HCT116 (cell line): ENCODE measurements around the gene ZSWIM5.
"Not testable (repeated sequence)": the region's sequence is repeated elsewhere in the genome, so short reads cannot be mapped to it uniquely, and the experiment has no call there.

ENCODE experiments used
- EGR1 ChIP-seq: IDR thresholded peaks from 2 replicates; pipeline ENCODE4 v1.6.1; 2012; ENCODE audit warnings: low read depth
- EZH2 ChIP-seq: fragments of 200-600 bp; sonication (generic); IDR thresholded peaks from 2 replicates; pipeline ENCODE4 v1.6.1; 2017; ENCODE audit warnings: antibody characterized with exemption, mixed run types
- FOSL1 ChIP-seq: IDR thresholded peaks from 2 replicates; pipeline ENCODE4 v1.6.1; 2012; ENCODE audit warnings: low read depth
- POLR2A ChIP-seq: IDR thresholded peaks from 2 replicates; pipeline ENCODE4 v1.7.0; 2011; ENCODE audit warnings: borderline replicate concordance; ENCODE audit not compliant: insufficient read depth, insufficient read length; ENCODE audit errors: extremely low read depth
- POLR2AphosphoS5 ChIP-seq: IDR thresholded peaks from 2 replicates; pipeline ENCODE4 v1.6.1; 2011; ENCODE audit warnings: mild to moderate bottlenecking, low read depth, low read length, moderate library complexity
- YY1 ChIP-seq: IDR thresholded peaks from 2 replicates; pipeline ENCODE4 v1.6.1; 2011; ENCODE audit warnings: low read length, low read depth, moderate library complexity, mild to moderate bottlenecking; ENCODE audit not compliant: insufficient replicate concordance; ENCODE audit errors: extremely low read depth
- ZNF274 ChIP-seq: fragments of 200-500 bp; sonication (Bioruptor generic); IDR thresholded peaks from 2 replicates; pipeline ENCODE4 v1.6.1; 2014; ENCODE audit warnings: mild to moderate bottlenecking, low read depth, low read length, inconsistent platforms
- TF ChIP-seq, protein P1 (sequence below), 3 experiments: fragments of 200-600 bp in 1 of 3; sonication (generic) in 1 of 3; IDR thresholded peaks in 2 of 3; conservative IDR thresholded peaks in 1 of 3; 2 replicates each; pipeline ENCODE4 v1.5.1; 2012 to 2017; ENCODE audit warnings: low read depth in 2 of 3, low read length in 2 of 3, antibody characterized with exemption in 1 of 3, borderline replicate concordance in 1 of 3, control low read depth in 1 of 3, mild to moderate bottlenecking in 1 of 3, mixed read lengths in 1 of 3, mixed run types in 1 of 3, moderate library complexity in 1 of 3; ENCODE audit not compliant: insufficient read depth in 1 of 3
- TF ChIP-seq, protein P2 (sequence below): IDR thresholded peaks from 2 replicates; pipeline ENCODE4 v1.6.1; 2012; ENCODE audit warnings: low read depth
- TF ChIP-seq, protein P3 (sequence below): IDR thresholded peaks from 2 replicates; pipeline ENCODE4 v1.6.1; 2012

DNA sequence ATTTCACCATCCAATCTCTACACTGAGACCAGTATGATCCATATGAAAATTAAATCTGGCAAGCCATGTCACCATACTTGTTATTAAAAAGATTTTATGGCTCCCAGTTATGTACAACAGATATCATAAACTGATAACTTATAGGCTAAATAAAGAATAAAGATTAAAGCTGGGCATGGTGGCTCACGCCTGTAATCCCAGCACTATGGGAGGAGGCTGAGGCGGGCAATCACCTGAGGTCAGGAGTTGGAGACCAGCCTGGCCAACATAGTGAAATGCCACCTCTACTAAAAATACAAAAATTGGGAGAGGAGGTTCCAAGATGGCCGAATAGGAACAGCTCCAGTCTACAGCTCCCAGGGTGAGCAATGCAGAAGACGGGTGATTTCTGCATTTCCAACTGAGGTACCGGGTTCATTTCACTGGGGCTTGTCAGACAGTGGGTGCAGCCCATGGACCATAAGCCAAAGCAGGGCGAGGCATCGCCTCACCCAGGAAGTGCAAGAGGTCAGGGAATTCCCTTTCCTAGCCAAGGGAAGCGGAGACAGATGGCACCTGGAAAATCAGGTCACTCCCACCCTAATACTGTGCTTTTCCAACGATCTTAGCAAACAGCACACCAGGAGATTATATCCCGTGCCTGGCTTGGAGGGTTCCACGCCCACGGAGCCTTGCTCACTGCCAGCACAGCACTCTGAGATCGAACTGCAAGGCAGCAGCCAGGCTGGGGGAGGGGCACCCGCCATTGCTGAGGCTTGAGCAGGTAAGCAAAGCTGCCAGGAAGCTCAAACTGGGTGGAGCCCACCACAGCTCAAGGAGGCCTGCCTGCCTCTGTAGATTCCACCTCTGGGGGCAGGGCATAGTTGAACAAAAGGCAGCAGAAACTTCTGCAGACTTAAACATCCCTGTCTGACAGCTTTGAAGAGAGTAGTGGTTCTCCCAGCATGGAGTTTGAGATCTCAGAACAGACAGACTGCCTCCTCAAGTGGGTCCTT lies 44.1 kb downstream of the ZSWIM5 start:
- TF ChIP-seq FOSL1, POLR2A, EZH2, YY1, EGR1, POLR2AphosphoS5, ZNF274: not testable (repeated sequence)
- TF ChIP-seq, protein P1, sequence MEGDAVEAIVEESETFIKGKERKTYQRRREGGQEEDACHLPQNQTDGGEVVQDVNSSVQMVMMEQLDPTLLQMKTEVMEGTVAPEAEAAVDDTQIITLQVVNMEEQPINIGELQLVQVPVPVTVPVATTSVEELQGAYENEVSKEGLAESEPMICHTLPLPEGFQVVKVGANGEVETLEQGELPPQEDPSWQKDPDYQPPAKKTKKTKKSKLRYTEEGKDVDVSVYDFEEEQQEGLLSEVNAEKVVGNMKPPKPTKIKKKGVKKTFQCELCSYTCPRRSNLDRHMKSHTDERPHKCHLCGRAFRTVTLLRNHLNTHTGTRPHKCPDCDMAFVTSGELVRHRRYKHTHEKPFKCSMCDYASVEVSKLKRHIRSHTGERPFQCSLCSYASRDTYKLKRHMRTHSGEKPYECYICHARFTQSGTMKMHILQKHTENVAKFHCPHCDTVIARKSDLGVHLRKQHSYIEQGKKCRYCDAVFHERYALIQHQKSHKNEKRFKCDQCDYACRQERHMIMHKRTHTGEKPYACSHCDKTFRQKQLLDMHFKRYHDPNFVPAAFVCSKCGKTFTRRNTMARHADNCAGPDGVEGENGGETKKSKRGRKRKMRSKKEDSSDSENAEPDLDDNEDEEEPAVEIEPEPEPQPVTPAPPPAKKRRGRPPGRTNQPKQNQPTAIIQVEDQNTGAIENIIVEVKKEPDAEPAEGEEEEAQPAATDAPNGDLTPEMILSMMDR (IDR thresholded peaks at IDR 0.05 in 2 of 3, conservative IDR thresholded peaks at IDR 0.05 in 1 of 3; ENCODE audit: borderline replicate concordance in 1 of 3, insufficient read depth in 1 of 3, low read depth in 2 of 3, low read length in 2 of 3): not testable (repeated sequence)
- TF ChIP-seq, protein P2, sequence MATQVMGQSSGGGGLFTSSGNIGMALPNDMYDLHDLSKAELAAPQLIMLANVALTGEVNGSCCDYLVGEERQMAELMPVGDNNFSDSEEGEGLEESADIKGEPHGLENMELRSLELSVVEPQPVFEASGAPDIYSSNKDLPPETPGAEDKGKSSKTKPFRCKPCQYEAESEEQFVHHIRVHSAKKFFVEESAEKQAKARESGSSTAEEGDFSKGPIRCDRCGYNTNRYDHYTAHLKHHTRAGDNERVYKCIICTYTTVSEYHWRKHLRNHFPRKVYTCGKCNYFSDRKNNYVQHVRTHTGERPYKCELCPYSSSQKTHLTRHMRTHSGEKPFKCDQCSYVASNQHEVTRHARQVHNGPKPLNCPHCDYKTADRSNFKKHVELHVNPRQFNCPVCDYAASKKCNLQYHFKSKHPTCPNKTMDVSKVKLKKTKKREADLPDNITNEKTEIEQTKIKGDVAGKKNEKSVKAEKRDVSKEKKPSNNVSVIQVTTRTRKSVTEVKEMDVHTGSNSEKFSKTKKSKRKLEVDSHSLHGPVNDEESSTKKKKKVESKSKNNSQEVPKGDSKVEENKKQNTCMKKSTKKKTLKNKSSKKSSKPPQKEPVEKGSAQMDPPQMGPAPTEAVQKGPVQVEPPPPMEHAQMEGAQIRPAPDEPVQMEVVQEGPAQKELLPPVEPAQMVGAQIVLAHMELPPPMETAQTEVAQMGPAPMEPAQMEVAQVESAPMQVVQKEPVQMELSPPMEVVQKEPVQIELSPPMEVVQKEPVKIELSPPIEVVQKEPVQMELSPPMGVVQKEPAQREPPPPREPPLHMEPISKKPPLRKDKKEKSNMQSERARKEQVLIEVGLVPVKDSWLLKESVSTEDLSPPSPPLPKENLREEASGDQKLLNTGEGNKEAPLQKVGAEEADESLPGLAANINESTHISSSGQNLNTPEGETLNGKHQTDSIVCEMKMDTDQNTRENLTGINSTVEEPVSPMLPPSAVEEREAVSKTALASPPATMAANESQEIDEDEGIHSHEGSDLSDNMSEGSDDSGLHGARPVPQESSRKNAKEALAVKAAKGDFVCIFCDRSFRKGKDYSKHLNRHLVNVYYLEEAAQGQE: not testable (repeated sequence)
- TF ChIP-seq, protein P3, sequence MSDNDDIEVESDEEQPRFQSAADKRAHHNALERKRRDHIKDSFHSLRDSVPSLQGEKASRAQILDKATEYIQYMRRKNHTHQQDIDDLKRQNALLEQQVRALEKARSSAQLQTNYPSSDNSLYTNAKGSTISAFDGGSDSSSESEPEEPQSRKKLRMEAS: not testable (repeated sequence)
